DND-41 (cell line): ENCODE results near the gene LAYN.

Experiments
- CTCF ChIP-seq: IDR thresholded peaks from 2 replicates; pipeline ENCODE4 v1.5.1; 2012; ENCODE audit warnings: borderline replicate concordance, low read length, moderate library complexity, mild to moderate bottlenecking; ENCODE audit not compliant: poor library complexity, severe bottlenecking; ENCODE audit errors: extremely low read depth
- EZH2 ChIP-seq: IDR thresholded peaks from 3 replicates; pipeline ENCODE4 v1.6.1; 2012; ENCODE audit warnings: borderline replicate concordance, low read depth, mild to moderate bottlenecking, moderate library complexity, low read length, inconsistent platforms; ENCODE audit not compliant: severe bottlenecking

GRCh38 chr11:111596319-111596718, 55.8 kb downstream of the LAYN start:
- no peak for TF ChIP-seq CTCF
- no peak for TF ChIP-seq EZH2
